HG02798 (cell line): ENCODE results near the gene OLA1.
A peak's percentile ranks its signal among the peaks of the same experiment; 100 is the strongest.

ENCODE experiments used
- ATAC-seq: cut with Tn5 transposase; IDR thresholded peaks from one replicate; pipeline ENCODE4 v1.9.1; 2021; ENCODE audit warnings: mild to moderate bottlenecking; ENCODE audit not compliant: unreplicated experiment, poor library complexity

The OLA1 gene

GRCh38 chr2:174040417-174040701 is 208.0 kb downstream of the OLA1 start:
- no peak for ATAC-seq

GRCh38 chr2:174039551-174040416 is 208.5 kb downstream of the OLA1 start:
- peak; percentile 88 for ATAC-seq

- ATAC-seq = peak; percentile 41
These were observed 209.9 kb downstream of the OLA1 start for GRCh38 chr2:174038462-174038861.

GRCh38 chr2:174036825-174037224 is 211.5 kb downstream of the OLA1 start:
- ATAC-seq = no peak

- ATAC-seq = no peak
These were observed 212.2 kb downstream of the OLA1 start for GRCh38 chr2:174035981-174036742.

- ATAC-seq = no peak
These were observed 213.2 kb downstream of the OLA1 start for GRCh38 chr2:174035117-174035635.

GRCh38 chr2:174033163-174033550 is 215.2 kb downstream of the OLA1 start:
- ATAC-seq = no peak

- no peak for ATAC-seq
These were observed 217.1 kb downstream of the OLA1 start for GRCh38 chr2:174031226-174031625.

- ATAC-seq = no peak
These were observed 219.4 kb downstream of the OLA1 start for GRCh38 chr2:174028935-174029334.

GRCh38 chr2:174027956-174028355 is 220.4 kb downstream of the OLA1 start:
- no peak for ATAC-seq

- ATAC-seq = no peak
These were observed 222.0 kb downstream of the OLA1 start for GRCh38 chr2:174026122-174026845.

- ATAC-seq = no peak
These were observed 222.8 kb downstream of the OLA1 start for GRCh38 chr2:174025271-174026121.

- ATAC-seq = no peak
These were observed 223.6 kb downstream of the OLA1 start for GRCh38 chr2:174024524-174025270.

- peak; percentile 54 for ATAC-seq
These were observed 224.5 kb downstream of the OLA1 start for GRCh38 chr2:174023591-174024523.
